Thoracic aorta (tissue), 2 donors: ENCODE measurements around the gene SMOC2. TPM values are rescaled to one million over a fixed set of nuclear protein-coding genes. Genes with fewer than 3 reads are reported as not detected.

Source experiments
- ATAC-seq: fragments of 150-250 bp; one replicate; pipeline ENCODE4 v1.8.0; 2017; ENCODE audit warnings: low read depth; ENCODE audit not compliant: insufficient number of reproducible peaks, low FRiP score
- DNase-seq: peaks from one replicate; pipeline ENCODE4 v3.0.0-alpha.2; 2020; ENCODE audit warnings: low spot score
- H3K27ac ChIP-seq, 2 donors: fragments of 200-600 bp; sonication (generic); 1 replicate in 1 of 2; 2 replicates in 1 of 2; pipeline ENCODE4 v1.5.1; 2016; ENCODE audit warnings: mild to moderate bottlenecking in 2 of 2, moderate library complexity in 2 of 2
- H3K27me3 ChIP-seq: fragments of 200-600 bp; sonication (generic); replicated peaks from 2 replicates; pipeline ENCODE4 v1.6.0; 2016; ENCODE audit warnings: mild to moderate bottlenecking; ENCODE audit not compliant: insufficient read depth
- H3K36me3 ChIP-seq: fragments of 200-600 bp; sonication (generic); one replicate; pipeline ENCODE4 v1.5.1; 2016
- H3K4me1 ChIP-seq, 2 donors: fragments of 200-600 bp; sonication (generic); 1 replicate in 1 of 2; 2 replicates in 1 of 2; pipeline versions ENCODE4 v1.5.1 to v1.6.0; 2016; ENCODE audit warnings: low read depth in 2 of 2, mild to moderate bottlenecking in 1 of 2; ENCODE audit not compliant: control insufficient read depth in 1 of 2
- H3K4me3 ChIP-seq: fragments of 200-600 bp; sonication (generic); 2 replicates; pipeline ENCODE4 v1.5.1; 2016; ENCODE audit warnings: mild to moderate bottlenecking
- H3K9me3 ChIP-seq: fragments of 200-600 bp; sonication (generic); 2 replicates; pipeline ENCODE4 v1.5.1; 2016
- total RNA-seq, 2 donors: library from RNA; depleted of rRNA; stranded (reverse); fragments of >200 nt; gene quantifications; one replicate each; pipeline versions ENCODE4 v1.1.0 to v1.2.3, GENCODE V29; 2016
- TF ChIP-seq, protein P1 (sequence below): fragments of 200-600 bp; sonication (generic); IDR thresholded peaks from one replicate; pipeline ENCODE4 v1.5.1; 2019; ENCODE audit warnings: antibody characterized with exemption

Gene SMOC2
- total RNA-seq, 2 donors from 2014 or later: 334 to 424 TPM

DNA sequence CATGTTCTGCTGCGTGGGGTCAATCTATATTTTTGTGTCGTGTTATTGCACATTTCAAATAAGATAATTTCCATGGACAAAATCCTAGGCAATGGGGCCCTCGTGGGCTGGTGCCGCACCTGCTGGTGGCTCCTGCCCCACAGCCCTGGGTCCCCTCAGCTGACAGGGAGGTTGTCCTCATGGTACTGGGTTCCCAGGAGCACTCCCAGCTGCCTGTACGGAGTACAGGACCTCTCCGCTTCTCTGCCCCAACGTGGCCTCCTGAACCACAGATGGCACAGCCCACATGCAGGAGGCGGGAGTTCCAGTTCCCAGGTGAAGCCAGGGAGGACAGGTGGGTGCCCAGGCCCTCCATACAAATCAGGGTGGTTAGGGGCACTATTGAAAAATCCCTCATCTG is 243.5 kb downstream of the SMOC2 start:
- H3K4me3 ChIP-seq: no peak overlapping the region
- H3K9me3 ChIP-seq: no peaks in the 10 kb centered on the region
- no peaks in the 10 kb centered on the region for H3K27me3 ChIP-seq
- H3K36me3 ChIP-seq: no peaks in the 10 kb centered on the region
- no peak overlapping the region for H3K27ac ChIP-seq
- TF ChIP-seq, protein P1, sequence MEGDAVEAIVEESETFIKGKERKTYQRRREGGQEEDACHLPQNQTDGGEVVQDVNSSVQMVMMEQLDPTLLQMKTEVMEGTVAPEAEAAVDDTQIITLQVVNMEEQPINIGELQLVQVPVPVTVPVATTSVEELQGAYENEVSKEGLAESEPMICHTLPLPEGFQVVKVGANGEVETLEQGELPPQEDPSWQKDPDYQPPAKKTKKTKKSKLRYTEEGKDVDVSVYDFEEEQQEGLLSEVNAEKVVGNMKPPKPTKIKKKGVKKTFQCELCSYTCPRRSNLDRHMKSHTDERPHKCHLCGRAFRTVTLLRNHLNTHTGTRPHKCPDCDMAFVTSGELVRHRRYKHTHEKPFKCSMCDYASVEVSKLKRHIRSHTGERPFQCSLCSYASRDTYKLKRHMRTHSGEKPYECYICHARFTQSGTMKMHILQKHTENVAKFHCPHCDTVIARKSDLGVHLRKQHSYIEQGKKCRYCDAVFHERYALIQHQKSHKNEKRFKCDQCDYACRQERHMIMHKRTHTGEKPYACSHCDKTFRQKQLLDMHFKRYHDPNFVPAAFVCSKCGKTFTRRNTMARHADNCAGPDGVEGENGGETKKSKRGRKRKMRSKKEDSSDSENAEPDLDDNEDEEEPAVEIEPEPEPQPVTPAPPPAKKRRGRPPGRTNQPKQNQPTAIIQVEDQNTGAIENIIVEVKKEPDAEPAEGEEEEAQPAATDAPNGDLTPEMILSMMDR: no peak
- DNase-seq (no peak), ATAC-seq (no peak)
- no peaks in the 10 kb centered on the region for H3K4me1 ChIP-seq

DNA sequence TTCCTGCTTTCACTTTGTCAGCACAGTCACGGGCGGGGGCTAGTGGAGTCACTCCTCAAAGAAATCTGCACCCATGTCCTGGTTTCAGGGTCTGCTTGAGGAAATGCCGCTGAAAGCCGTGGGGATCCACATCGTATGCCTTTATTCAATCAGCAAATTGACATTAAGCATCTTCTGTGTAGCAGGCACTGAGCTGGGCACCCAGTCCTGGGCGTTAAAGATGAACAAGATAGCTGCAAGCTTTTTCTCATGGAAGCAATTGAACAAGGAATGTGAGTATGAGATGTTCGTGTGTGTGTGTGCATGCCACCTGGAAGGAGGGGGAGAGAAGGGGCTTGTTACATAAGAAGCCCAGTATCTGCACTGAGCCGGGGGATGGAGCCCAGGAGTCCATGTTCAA is 243.9 kb downstream of the SMOC2 start:
- Histone ChIP-seq H3K9me3 (no peaks in the 10 kb centered on the region), H3K4me1 (no peaks in the 10 kb centered on the region), H3K27me3 (no peaks in the 10 kb centered on the region), H3K27ac (no peak overlapping the region), H3K36me3 (no peaks in the 10 kb centered on the region), H3K4me3 (no peak overlapping the region)
- DNase-seq (no peak), ATAC-seq (no peak)
- TF ChIP-seq, protein P1: no peak

DNA sequence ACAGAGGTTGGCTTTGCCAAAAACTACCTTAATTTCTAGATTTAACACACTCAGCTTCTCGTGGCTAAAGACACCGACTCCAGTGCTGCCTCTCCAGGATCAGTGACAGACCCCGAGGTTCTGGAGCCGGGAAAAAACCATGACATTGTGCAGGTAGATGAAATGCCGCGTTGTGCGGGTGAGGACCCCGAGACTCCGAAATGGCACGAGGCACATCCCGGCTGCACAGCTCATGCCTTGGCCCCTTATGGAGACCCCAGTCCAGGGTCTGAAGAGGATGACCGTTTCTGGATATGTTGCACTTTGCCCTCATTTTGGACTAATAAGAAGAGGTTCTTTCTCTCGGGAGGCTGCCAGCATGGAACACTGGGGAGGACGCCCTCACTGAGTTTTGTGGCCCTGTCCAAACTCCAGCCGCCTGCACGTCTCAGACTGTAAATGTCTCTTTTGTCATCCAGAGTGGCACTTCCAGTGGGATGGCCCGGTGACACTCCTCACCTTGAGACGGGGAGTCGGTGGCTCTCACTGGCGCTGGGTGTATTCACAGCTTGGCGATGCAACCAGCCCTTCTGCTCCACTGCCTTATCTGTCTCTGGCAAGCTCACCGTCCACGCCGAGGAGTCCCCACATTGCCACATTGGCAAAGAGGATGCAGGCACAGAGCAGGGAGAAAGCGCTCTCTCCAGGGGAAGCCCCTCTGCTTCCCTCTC is 245.2 kb downstream of the SMOC2 start:
- Histone ChIP-seq H3K4me3 (no peak overlapping the region), H3K27me3 (no peaks in the 10 kb centered on the region), H3K9me3 (no peaks in the 10 kb centered on the region), H3K36me3 (no peaks in the 10 kb centered on the region), H3K4me1 (no peaks in the 10 kb centered on the region), H3K27ac (no peak overlapping the region)
- no peak for DNase-seq
- no peak for ATAC-seq
- TF ChIP-seq, protein P1: no peak

DNA sequence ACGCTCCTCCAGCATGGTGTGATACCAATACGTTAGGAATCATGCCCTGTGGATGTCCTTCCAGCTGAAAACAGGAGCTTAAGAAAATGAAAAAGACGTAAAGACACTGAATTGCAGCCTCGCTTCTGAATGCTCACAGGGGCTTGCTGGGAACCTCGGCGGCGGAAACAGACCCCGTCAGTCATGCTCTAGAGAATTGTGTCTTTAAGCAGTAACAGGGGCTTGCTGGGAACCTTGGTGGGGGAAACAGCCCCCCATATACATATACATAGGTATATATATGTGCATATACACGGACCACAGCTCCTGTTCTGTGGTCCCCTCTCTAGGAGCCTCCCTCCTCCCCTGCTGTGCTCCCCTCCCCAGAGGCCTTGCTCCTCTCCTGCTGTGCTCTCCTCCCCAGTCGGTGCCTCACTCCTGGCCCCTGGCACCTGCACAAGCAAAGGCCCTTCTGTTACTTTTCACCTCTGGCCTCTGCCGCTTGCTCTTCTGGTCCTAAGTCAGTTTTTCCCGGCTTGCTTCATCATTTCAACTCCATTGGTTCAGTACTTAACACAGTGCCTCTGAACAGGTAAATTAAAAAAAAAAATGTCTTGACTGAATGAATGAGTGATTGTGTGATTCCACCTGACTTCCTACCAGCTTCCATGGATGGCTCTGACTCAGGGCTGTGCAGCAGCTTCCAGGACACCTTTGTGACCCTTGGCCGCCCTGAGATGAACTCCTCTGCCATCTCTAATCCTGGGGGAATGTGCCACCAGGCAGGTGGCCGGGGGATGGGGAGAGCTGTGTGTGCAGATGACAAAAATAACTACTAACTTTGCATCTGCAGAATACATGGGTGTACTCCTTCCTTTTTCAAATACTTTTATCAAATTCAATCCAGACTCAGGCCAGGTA is 246.1 kb downstream of the SMOC2 start:
- Histone ChIP-seq H3K27me3 (no peaks in the 10 kb centered on the region), H3K36me3 (no peaks in the 10 kb centered on the region), H3K4me3 (no peak overlapping the region), H3K9me3 (no peaks in the 10 kb centered on the region), H3K4me1 (no peaks in the 10 kb centered on the region), H3K27ac (no peak overlapping the region)
- TF ChIP-seq, protein P1: no peak
- no peak for ATAC-seq
- no peak for DNase-seq

DNA sequence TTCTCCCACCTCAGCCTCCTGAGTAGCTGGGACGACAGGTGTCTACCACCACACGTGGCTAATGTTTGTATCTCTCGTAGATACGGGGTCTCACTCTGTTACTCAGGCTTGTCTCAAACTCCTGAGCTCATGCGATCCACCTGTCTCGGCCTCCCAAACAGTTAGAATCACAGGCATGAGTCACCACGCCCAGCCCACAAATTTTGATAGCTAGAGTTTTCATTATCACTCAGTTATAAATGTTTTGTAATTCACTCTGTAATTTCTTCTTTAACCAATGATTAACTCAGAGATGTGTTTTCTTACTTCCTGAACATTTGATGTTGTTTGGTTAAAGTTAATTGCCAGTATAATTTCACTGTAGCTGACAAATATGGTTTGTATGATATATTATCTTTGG is 249.3 kb downstream of the SMOC2 start:
- Histone ChIP-seq H3K27ac (no peak overlapping the region), H3K27me3 (no peaks in the 10 kb centered on the region), H3K36me3 (no peaks in the 10 kb centered on the region), H3K4me1 (no peaks in the 10 kb centered on the region), H3K9me3 (no peaks in the 10 kb centered on the region), H3K4me3 (no peak overlapping the region)
- TF ChIP-seq, protein P1: no peak
- no peak for ATAC-seq
- DNase-seq: no peak
